Thyroid gland (tissue), 4 donors: ENCODE results near the gene BAHCC1.

Source experiments
- POLR2A ChIP-seq, 2 donors: fragments of 450-650 bp; IDR thresholded peaks; one replicate each; pipeline ENCODE4 v1.6.1; 2017; ENCODE audit warnings: antibody characterized with exemption in 2 of 2, mild to moderate bottlenecking in 2 of 2, moderate library complexity in 1 of 2
- TF ChIP-seq, protein P1 (sequence below), 6 experiments: fragments of 200-600 bp in 3 of 6; fragments of 450-650 bp in 3 of 6; sonication (generic) in 3 of 6; IDR thresholded peaks; one replicate each; pipeline ENCODE4 v1.5.1; 2016 to 2019; ENCODE audit warnings: antibody characterized with exemption in 6 of 6, mild to moderate bottlenecking in 2 of 6, inconsistent platforms in 1 of 6, moderate library complexity in 1 of 6

DNA sequence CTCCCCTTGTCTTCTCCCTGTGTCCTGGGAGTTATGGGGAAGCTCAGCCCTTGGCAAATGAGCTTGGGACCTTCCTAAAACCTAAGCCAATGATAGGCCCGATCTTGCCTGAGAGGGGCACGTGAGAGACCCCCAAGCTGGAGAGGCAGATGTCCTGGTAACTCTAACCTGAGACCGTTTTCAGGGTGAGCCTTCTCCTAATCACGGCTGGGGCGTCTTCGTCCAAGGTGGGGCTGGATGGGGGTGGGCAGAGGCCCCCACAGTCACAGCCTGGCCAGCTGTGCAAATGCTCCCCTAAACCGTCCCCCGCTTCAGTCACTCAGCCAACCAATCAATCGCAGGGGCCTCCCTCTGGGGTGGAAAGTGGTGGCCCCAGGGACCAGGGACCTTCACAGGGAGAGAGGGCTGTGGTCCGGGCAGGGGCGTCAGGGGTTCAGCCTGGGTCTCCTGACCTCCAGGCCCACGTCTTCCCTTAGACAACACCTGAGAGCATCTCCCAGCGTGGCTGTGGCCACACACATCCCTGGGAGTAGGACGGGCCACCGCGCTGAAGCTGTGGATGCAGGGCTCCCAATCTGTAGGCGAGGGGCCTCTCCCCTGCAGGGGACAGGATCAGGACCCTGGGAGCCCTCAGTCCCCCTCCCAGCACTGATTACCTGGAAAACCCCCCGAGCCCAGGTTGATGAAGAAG is 86.7 kb downstream of the BAHCC1 start:
- TF ChIP-seq, protein P1, sequence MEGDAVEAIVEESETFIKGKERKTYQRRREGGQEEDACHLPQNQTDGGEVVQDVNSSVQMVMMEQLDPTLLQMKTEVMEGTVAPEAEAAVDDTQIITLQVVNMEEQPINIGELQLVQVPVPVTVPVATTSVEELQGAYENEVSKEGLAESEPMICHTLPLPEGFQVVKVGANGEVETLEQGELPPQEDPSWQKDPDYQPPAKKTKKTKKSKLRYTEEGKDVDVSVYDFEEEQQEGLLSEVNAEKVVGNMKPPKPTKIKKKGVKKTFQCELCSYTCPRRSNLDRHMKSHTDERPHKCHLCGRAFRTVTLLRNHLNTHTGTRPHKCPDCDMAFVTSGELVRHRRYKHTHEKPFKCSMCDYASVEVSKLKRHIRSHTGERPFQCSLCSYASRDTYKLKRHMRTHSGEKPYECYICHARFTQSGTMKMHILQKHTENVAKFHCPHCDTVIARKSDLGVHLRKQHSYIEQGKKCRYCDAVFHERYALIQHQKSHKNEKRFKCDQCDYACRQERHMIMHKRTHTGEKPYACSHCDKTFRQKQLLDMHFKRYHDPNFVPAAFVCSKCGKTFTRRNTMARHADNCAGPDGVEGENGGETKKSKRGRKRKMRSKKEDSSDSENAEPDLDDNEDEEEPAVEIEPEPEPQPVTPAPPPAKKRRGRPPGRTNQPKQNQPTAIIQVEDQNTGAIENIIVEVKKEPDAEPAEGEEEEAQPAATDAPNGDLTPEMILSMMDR (IDR thresholded peaks at IDR 0.05) = peak in 1 of 6 experiments; percentile 3
- no peak for TF ChIP-seq POLR2A (IDR thresholded peaks at IDR 0.05)
